BJ (cell line): ENCODE results near the gene TEX12. TPM values are rescaled to one million over a fixed set of nuclear protein-coding genes. Genes with fewer than 3 reads are reported as not detected.
A peak's percentile ranks its signal among the peaks of the same experiment; 100 is the strongest.

Experiments
- CTCF ChIA-PET: fragments of 350-600 bp; formaldehyde crosslinking; extraction: SDS; loops from one replicate; lab custom pipeline; 2021; ENCODE audit warnings: antibody characterized with exemption, inconsistent platforms; lab: Yijun Ruan, JAX
- POLR2A ChIA-PET: fragments of 300-600 bp; sonication (Branson Sonifier 250); formaldehyde crosslinking; extraction: SDS; loops from one replicate; lab custom pipeline; 2021; ENCODE audit warnings: antibody characterized with exemption; lab: Charles Lee
- DNase-seq: peaks from one replicate; pipeline ENCODE4 v3.0.0-alpha.2; 2011; ENCODE audit warnings: low read depth
- H3K27me3 ChIP-seq: 2 replicates; pipeline ENCODE4 v1.6.0; 2011; ENCODE audit warnings: low read length; ENCODE audit not compliant: control insufficient read depth, insufficient read depth
- H3K36me3 ChIP-seq: 2 replicates; pipeline ENCODE4 v1.5.1; 2011; ENCODE audit warnings: low read length; ENCODE audit not compliant: control insufficient read depth, insufficient read depth
- H3K4me3 ChIP-seq: 2 replicates; pipeline ENCODE4 v1.5.1; 2011; ENCODE audit warnings: low read depth, mild to moderate bottlenecking, control low read depth, low read length
- CTCF ChIP-seq: IDR thresholded peaks from 2 replicates; pipeline ENCODE4 v1.5.1; 2011; ENCODE audit warnings: low read depth, mild to moderate bottlenecking, control low read depth, inconsistent platforms, low read length, moderate library complexity; ENCODE audit not compliant: insufficient read depth
- polyA plus RNA-seq: library from polyadenylated mRNA; depleted of rRNA; stranded (reverse); fragments of >200 nt; gene quantifications from 2 replicates; pipeline ENCODE4 v1.2.3, GENCODE V29; 2011

Gene TEX12
- polyA plus RNA-seq, 1 experiment: not detected

GRCh38 chr11:112143597-112143996 lies 23.6 kb upstream of the TEX12 start:
- ChIA-PET CTCF (no interaction called here), POLR2A (no interaction called here)

GRCh38 chr11:112150517-112150916 lies 16.7 kb upstream of the TEX12 start:
- Histone ChIP-seq H3K27me3 (no peaks in the 10 kb centered on the region), H3K36me3 (no peaks in the 10 kb centered on the region), H3K4me3 (no peak overlapping the region)
- DNase-seq: no peak
- no peak for TF ChIP-seq CTCF
- ChIA-PET POLR2A (interaction anchor here (0.8 kb wide), 1 partner anchor 11 kb away, joined by 3 read pairs; no protein-coding TSS in a partner anchor), CTCF (interaction anchor here (1.9 kb wide), 1 partner anchor 37 kb away, joined by 6 read pairs; no protein-coding TSS in a partner anchor)

More at GRCh38 chr11:112143597-112143996, 23.6 kb upstream of the TEX12 start:
- no peak for DNase-seq
- no peaks in the 10 kb centered on the region for H3K27me3 ChIP-seq
- no peaks in the 10 kb centered on the region for H3K36me3 ChIP-seq
- no peak for TF ChIP-seq CTCF
- H3K4me3 ChIP-seq: no peak overlapping the region

GRCh38 chr11:112156153-112156955 lies 10.8 kb upstream of the TEX12 start:
- POLR2A ChIA-PET: no interaction called here

GRCh38 chr11:112156956-112157766 lies 10.0 kb upstream of the TEX12 start:
- Histone ChIP-seq H3K27me3 (no peaks in the 10 kb centered on the region), H3K36me3 (no peaks in the 10 kb centered on the region), H3K4me3 (no peak overlapping the region)
- DNase-seq: peak; percentile 99
- ChIA-PET CTCF (interaction anchor here (0.8 to 3.1 kb wide), 4 partner anchors 11 to 63 kb away, joined by 3 to 11 read pairs (median 4); no protein-coding TSS in a partner anchor), POLR2A (interaction anchor here (0.6 kb wide), 1 partner anchor 18 kb away, joined by 3 read pairs; the partner anchor contains the start of gene BCO2)
- TF ChIP-seq CTCF: no peak

More at GRCh38 chr11:112156153-112156955, 10.8 kb upstream of the TEX12 start:
- Histone ChIP-seq H3K36me3 (no peaks in the 10 kb centered on the region), H3K27me3 (no peaks in the 10 kb centered on the region), H3K4me3 (no peak overlapping the region)
- CTCF ChIA-PET: interaction anchor here (0.8 to 3.1 kb wide), 4 partner anchors 10 to 64 kb away, joined by 3 to 11 read pairs (median 4); no protein-coding TSS in a partner anchor
- no peak for DNase-seq
- TF ChIP-seq CTCF: no peak
